ENCODE data around the gene RAB1B.

RAB1B gene

DNA sequence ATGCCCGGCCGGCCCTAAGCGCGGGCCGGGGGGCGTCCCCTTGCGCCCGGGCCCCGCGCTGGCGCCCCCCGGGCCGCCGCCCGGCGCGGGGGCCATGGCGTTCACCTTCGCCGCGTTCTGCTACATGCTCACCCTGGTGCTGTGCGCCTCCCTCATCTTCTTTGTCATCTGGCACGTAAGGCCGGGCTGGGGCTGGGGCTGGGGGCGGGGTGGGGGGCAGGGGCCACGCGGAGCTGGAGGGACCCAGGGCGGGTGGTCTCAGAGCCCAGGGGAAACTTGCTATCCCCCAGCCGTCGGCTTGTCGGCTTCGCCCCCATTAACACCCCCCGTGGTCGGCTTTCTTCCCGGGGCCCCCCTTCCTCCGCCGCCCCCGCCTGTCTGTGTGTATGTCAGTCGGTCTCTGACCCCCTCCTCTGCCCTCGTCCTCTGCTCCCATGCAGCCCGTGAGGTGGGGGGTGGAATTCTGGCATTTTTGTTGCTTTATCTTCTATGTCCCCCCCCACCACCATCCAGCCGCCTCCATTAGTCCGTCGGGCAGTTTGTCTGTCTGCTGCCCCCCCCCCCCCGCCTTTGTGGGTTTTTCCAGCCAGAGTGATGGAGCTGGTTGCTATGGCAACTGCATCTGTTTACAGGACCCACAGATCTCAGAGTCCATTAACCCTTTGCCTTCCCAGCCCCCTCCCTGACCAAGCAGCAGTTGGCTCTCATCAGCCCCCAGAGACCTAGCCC is 10.1 kb downstream of the RAB1B start:
- Histone ChIP-seq H3K4me3 (ENCODE audit: low read length) (peak overlapping the region; percentile 63), H3K36me3 (replicated peaks; ENCODE audit: low read depth, low read length) (peaks cover 17% of the 10 kb centered on the region)

DNA sequence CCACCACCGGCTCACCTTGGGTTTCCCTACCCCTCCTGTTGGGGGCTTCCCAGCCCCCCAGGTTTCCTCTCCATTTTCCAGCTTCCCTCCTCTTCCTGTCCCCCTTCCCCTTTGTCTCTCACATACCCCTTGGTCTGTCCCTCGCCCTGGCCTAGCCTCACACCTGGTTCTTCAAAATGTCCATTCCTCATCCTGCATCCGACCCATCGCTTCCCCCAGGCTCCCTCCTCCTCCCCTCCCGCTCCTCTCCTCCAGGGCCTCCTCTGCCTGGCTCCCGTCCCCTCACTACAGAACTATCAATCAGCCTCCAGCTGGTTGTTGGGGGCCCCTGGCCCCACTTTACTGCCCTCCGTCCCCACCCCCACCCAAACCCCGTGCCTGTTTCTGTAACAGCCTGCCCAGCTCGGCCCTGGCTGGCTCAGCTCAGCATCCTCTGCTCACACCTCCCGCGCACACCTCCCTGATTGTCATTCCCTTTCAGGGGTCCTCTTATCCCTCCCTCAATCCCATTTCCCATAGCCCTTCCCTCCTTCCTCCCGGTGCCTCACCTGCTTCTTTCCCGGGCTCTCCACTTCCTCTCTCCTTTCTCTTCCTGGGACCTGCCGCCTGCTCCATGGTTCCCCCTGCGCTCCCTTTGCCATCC is 10.8 kb downstream of the RAB1B start:
- H2AFZ ChIP-seq (ENCODE audit: low read depth, low read length), result no peak overlapping the region
- no peak overlapping the region for H3K27ac ChIP-seq (ENCODE audit: low read length)
- no peaks in the 10 kb centered on the region for H3K27me3 ChIP-seq (ENCODE audit: low read depth, low read length)
- no peak overlapping the region for H3K4me3 ChIP-seq (ENCODE audit: low read length)
- peaks cover 13% of the 10 kb centered on the region for H3K36me3 ChIP-seq (replicated peaks; ENCODE audit: low read depth, low read length)
- no peak overlapping the region for H3K4me2 ChIP-seq (ENCODE audit: low read length)
- H3K9me3 ChIP-seq (ENCODE audit: insufficient read depth, low read length), result no peaks in the 10 kb centered on the region
- H4K20me1 ChIP-seq (ENCODE audit: insufficient read depth, low read length), result peaks cover 6% of the 10 kb centered on the region; the same call in 1 of the 2 replicates
- H3K79me2 ChIP-seq (ENCODE audit: low read length), result no peaks in the 10 kb centered on the region
- H3K9ac ChIP-seq (ENCODE audit: low read length), result no peak overlapping the region
- peaks cover 24% of the 10 kb centered on the region for H3K4me1 ChIP-seq (ENCODE audit: low read length)
- no peak for TF ChIP-seq EZH2phosphoT487 (IDR thresholded peaks at IDR 0.05; ENCODE audit: low read depth)
- TF ChIP-seq, protein P1, sequence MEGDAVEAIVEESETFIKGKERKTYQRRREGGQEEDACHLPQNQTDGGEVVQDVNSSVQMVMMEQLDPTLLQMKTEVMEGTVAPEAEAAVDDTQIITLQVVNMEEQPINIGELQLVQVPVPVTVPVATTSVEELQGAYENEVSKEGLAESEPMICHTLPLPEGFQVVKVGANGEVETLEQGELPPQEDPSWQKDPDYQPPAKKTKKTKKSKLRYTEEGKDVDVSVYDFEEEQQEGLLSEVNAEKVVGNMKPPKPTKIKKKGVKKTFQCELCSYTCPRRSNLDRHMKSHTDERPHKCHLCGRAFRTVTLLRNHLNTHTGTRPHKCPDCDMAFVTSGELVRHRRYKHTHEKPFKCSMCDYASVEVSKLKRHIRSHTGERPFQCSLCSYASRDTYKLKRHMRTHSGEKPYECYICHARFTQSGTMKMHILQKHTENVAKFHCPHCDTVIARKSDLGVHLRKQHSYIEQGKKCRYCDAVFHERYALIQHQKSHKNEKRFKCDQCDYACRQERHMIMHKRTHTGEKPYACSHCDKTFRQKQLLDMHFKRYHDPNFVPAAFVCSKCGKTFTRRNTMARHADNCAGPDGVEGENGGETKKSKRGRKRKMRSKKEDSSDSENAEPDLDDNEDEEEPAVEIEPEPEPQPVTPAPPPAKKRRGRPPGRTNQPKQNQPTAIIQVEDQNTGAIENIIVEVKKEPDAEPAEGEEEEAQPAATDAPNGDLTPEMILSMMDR (IDR thresholded peaks at IDR 0.05; ENCODE audit: low read depth, low read length), result no peak

More for the DNA sequence above, 10.1 kb downstream of the RAB1B start:
- Histone ChIP-seq H3K4me2 (ENCODE audit: low read length) (peak overlapping the region; percentile 65), H3K9ac (ENCODE audit: low read length) (no peak overlapping the region), H3K9me3 (ENCODE audit: insufficient read depth, low read length) (no peaks in the 10 kb centered on the region), H4K20me1 (ENCODE audit: insufficient read depth, low read length) (peaks cover 6% of the 10 kb centered on the region; the same call in 1 of the 2 replicates), H2AFZ (ENCODE audit: low read depth, low read length) (no peak overlapping the region), H3K27me3 (ENCODE audit: low read depth, low read length) (no peaks in the 10 kb centered on the region), H3K79me2 (ENCODE audit: low read length) (no peaks in the 10 kb centered on the region), H3K27ac (ENCODE audit: low read length) (no peak overlapping the region), H3K4me1 (ENCODE audit: low read length) (peaks cover 19% of the 10 kb centered on the region)
- TF ChIP-seq, protein P1 (IDR thresholded peaks at IDR 0.05; ENCODE audit: low read depth, low read length), result no peak
- TF ChIP-seq EZH2phosphoT487 (IDR thresholded peaks at IDR 0.05; ENCODE audit: low read depth), result no peak

DNA sequence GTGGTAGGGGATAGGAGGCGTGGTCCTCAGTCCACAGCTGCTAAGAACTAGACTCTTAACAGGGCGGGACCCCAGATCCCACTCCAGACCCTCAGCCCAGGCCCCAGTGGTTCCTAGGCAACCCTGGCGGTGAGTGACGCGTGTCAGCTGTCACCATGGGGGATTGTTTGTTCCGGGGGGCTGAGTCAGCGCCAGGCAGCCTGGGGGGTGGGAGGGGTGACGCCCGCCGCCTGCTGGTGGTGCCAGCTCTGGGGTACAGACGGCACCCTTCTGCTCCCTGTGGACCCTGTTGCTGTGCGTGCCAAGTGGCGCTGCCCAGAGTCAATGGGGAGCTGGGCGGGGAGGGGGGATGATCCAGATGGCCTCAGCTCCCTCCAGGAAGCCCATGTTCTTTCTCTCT is 12.0 kb downstream of the RAB1B start:
- no peak overlapping the region for H3K4me3 ChIP-seq (ENCODE audit: low read length)
- peaks cover 37% of the 10 kb centered on the region for H3K4me1 ChIP-seq (ENCODE audit: low read length)

DNA sequence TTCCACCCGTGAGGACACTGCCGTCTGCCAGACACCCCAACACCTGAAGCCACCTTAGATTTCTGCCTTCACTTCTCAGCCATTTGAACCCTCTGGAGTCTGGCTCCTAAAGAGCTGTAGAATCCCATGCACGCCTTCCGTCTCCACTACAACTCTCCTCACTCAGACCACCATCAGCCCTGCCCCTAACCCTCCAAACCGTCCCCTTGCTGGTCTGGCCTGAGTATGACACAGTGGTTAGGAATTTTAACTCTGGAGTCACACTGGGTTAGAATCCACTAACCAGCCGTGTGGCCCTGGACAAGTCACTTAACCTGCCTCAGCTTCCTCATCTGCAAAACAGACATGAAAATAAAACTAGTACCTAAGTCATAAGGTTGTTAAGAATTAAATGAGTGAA is 12.6 kb downstream of the RAB1B start:
- no peak overlapping the region for H3K27ac ChIP-seq (ENCODE audit: low read length)
- H3K9ac ChIP-seq (ENCODE audit: low read length), result no peak overlapping the region
- H3K4me1 ChIP-seq (ENCODE audit: low read length), result peaks cover 37% of the 10 kb centered on the region
- no peaks in the 10 kb centered on the region for H3K27me3 ChIP-seq (ENCODE audit: low read depth, low read length)
- peaks cover 15% of the 10 kb centered on the region for H3K36me3 ChIP-seq (replicated peaks; ENCODE audit: low read depth, low read length)
- H2AFZ ChIP-seq (ENCODE audit: low read depth, low read length), result no peak overlapping the region
- no peaks in the 10 kb centered on the region for H3K79me2 ChIP-seq (ENCODE audit: low read length)
- no peak overlapping the region for H3K4me2 ChIP-seq (ENCODE audit: low read length)
- no peak overlapping the region for H3K4me3 ChIP-seq (ENCODE audit: low read length)
- peaks cover 3% of the 10 kb centered on the region; the same call in 1 of the 2 replicates for H4K20me1 ChIP-seq (ENCODE audit: insufficient read depth, low read length)
- no peak for TF ChIP-seq EZH2phosphoT487 (IDR thresholded peaks at IDR 0.05; ENCODE audit: low read depth)
- TF ChIP-seq, protein P1 (IDR thresholded peaks at IDR 0.05; ENCODE audit: low read depth, low read length), result no peak
- H3K9me3 ChIP-seq (ENCODE audit: insufficient read depth, low read length), result no peaks in the 10 kb centered on the region

More for the DNA sequence above, 12.0 kb downstream of the RAB1B start:
- TF ChIP-seq EZH2phosphoT487 (IDR thresholded peaks at IDR 0.05; ENCODE audit: low read depth), result no peak
- TF ChIP-seq, protein P1 (IDR thresholded peaks at IDR 0.05; ENCODE audit: low read depth, low read length), result no peak
- Histone ChIP-seq H3K27ac (ENCODE audit: low read length) (no peak overlapping the region), H3K79me2 (ENCODE audit: low read length) (no peaks in the 10 kb centered on the region), H2AFZ (ENCODE audit: low read depth, low read length) (no peak overlapping the region), H3K36me3 (replicated peaks; ENCODE audit: low read depth, low read length) (peaks cover 10% of the 10 kb centered on the region), H3K27me3 (ENCODE audit: low read depth, low read length) (no peaks in the 10 kb centered on the region), H3K4me2 (ENCODE audit: low read length) (no peak overlapping the region), H3K9ac (ENCODE audit: low read length) (no peak overlapping the region), H3K9me3 (ENCODE audit: insufficient read depth, low read length) (no peaks in the 10 kb centered on the region), H4K20me1 (ENCODE audit: insufficient read depth, low read length) (peaks cover 3% of the 10 kb centered on the region; the same call in 1 of the 2 replicates)
